ENCODE data around the gene RGS7BP.

DNA sequence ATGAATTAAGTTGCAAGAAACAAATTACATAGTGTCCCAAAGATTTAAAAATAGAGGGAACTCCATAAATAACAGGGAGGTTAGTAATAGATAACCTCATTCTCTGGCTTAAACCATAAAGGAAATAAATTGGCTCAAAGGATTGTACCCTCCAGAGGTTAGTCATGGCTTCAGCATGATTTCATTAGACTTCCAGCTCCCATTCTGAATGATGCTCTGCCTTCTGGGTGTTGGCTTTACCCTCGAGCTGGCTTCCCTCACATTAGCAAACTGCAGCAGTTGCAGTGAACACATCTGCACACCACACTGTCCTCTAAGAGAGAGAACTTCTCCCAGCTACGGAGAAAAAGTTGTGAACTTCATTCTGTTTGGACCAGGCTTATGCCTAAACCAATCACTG is 70.4 kb downstream of the RGS7BP start:
- no peak for TF ChIP-seq POLR2A (IDR thresholded peaks at IDR 0.05; ENCODE audit: low read depth, low read length)
- no peak for TF ChIP-seq YY1 (IDR thresholded peaks at IDR 0.05; ENCODE audit: low read depth, low read length)
- no peak for TF ChIP-seq BRCA1 (IDR thresholded peaks at IDR 0.05; ENCODE audit: low read depth, low read length)
- no peak for TF ChIP-seq ZNF217 (IDR thresholded peaks at IDR 0.05)
- TF ChIP-seq JUND (IDR thresholded peaks at IDR 0.05; ENCODE audit: low read depth, low read length) = no peak
- TF ChIP-seq SMAD1 (IDR thresholded peaks at IDR 0.05; ENCODE audit: low read depth, partially characterized antibody) = no peak
- TF ChIP-seq, protein P1, sequence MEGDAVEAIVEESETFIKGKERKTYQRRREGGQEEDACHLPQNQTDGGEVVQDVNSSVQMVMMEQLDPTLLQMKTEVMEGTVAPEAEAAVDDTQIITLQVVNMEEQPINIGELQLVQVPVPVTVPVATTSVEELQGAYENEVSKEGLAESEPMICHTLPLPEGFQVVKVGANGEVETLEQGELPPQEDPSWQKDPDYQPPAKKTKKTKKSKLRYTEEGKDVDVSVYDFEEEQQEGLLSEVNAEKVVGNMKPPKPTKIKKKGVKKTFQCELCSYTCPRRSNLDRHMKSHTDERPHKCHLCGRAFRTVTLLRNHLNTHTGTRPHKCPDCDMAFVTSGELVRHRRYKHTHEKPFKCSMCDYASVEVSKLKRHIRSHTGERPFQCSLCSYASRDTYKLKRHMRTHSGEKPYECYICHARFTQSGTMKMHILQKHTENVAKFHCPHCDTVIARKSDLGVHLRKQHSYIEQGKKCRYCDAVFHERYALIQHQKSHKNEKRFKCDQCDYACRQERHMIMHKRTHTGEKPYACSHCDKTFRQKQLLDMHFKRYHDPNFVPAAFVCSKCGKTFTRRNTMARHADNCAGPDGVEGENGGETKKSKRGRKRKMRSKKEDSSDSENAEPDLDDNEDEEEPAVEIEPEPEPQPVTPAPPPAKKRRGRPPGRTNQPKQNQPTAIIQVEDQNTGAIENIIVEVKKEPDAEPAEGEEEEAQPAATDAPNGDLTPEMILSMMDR (IDR thresholded peaks at IDR 0.05 in 2 of 3, conservative IDR thresholded peaks at IDR 0.05 in 1 of 3; ENCODE audit: control insufficient read depth in 2 of 3, extremely low read depth in 1 of 3, insufficient read depth in 1 of 3, low read depth in 3 of 3, low read length in 3 of 3) = no peak
- no peak for TF ChIP-seq POU2F2 (IDR thresholded peaks at IDR 0.05; ENCODE audit: borderline replicate concordance, low read depth, low read length)
- no peak for TF ChIP-seq FOXM1 (IDR thresholded peaks at IDR 0.05; ENCODE audit: low read depth, low read length)
- TF ChIP-seq CHD4 (IDR thresholded peaks at IDR 0.05) = no peak
- TF ChIP-seq HDAC6 (IDR thresholded peaks at IDR 0.05; ENCODE audit: unreplicated experiment) = no peak
